ENCODE data around the gene GHSR. TPM values are rescaled to one million over a fixed set of nuclear protein-coding genes. Genes with fewer than 3 reads are reported as not detected.

Gene GHSR
- total RNA-seq, 2 donors from 2014 or later = not detected

- H3K27me3 Mint-ChIP-seq (ENCODE audit: insufficient read depth) = no peaks in the 10 kb centered on the region
- Histone ChIP-seq H3K27ac (ENCODE audit: low read depth, low read length) (no peak overlapping the region), H3K4me3 (ENCODE audit: low read length) (no peak overlapping the region), H3K36me3 (ENCODE audit: control insufficient read depth, insufficient read depth, low read length) (peaks cover 38% of the 10 kb centered on the region), H3K27me3 (ENCODE audit: control insufficient read depth, insufficient read depth, low read length, poor library complexity, severe bottlenecking) (no peaks in the 10 kb centered on the region), H3K9ac (ENCODE audit: extremely low read depth, low read length, poor library complexity, severe bottlenecking) (no peak overlapping the region), H3K9me3 (ENCODE audit: control insufficient read depth, low read length) (peaks cover 5% of the 10 kb centered on the region), H3K4me1 (ENCODE audit: control insufficient read depth, insufficient read depth, low read length) (no peaks in the 10 kb centered on the region)
- DNase-seq = no peak
- WGBS, 2 experiments (ENCODE audit: insufficient coverage in 1 of 2, insufficient read length in 1 of 2) = 83 to 87% methylated on average over 10 to 12 of the region's 12 CpGs
- peaks cover 27% of the 10 kb centered on the region for H3K36me3 Mint-ChIP-seq (ENCODE audit: low read depth)
- no peak overlapping the region for H3K27ac Mint-ChIP-seq
- TF ChIP-seq, protein P1, sequence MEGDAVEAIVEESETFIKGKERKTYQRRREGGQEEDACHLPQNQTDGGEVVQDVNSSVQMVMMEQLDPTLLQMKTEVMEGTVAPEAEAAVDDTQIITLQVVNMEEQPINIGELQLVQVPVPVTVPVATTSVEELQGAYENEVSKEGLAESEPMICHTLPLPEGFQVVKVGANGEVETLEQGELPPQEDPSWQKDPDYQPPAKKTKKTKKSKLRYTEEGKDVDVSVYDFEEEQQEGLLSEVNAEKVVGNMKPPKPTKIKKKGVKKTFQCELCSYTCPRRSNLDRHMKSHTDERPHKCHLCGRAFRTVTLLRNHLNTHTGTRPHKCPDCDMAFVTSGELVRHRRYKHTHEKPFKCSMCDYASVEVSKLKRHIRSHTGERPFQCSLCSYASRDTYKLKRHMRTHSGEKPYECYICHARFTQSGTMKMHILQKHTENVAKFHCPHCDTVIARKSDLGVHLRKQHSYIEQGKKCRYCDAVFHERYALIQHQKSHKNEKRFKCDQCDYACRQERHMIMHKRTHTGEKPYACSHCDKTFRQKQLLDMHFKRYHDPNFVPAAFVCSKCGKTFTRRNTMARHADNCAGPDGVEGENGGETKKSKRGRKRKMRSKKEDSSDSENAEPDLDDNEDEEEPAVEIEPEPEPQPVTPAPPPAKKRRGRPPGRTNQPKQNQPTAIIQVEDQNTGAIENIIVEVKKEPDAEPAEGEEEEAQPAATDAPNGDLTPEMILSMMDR (conservative IDR thresholded peaks at IDR 0.05) = no peak
- no peak overlapping the region for H3K4me3 Mint-ChIP-seq
- H3K4me1 Mint-ChIP-seq = no peaks in the 10 kb centered on the region
- H3K9me3 Mint-ChIP-seq = peaks cover 1% of the 10 kb centered on the region
Observed at GRCh38 chr3:172404237-172404962, 43.9 kb downstream of the GHSR start.

DNA sequence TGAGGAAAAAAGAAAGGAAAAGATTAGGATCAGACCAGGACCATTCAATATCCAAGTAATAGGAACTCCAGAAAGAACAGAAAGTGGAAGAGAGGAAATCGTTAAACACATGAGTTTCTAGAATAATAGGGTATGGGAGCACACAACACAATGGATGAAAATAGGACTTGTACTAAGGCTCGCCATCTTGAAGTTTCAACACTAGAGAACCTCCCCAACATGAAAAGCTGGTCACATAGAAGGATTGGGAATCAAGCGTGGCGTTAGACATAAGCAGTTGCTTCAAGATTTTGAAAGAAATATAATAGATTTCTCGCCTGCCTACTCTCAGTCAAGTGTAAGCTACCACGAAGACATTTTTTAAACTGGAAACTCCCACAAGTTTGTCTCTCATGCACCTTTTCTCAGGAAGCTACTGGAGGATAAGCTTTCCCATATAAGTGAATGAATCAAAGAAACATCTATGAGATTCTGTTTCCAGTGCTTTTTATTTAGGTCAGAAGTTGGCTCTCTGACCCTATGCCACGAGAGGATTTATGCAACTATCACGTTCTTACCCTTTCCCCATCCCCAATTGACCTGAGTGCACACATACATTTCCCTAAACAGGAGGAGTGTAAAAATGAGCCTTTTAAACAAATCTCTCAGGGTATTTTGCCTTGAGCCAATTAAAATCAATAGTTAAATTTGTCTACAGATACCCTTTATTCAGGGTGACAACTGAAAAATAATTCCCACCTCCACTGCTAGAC lies 45.2 kb downstream of the GHSR start:
- DNase-seq = no peak
- peaks cover 1% of the 10 kb centered on the region for H3K9me3 Mint-ChIP-seq

DNA sequence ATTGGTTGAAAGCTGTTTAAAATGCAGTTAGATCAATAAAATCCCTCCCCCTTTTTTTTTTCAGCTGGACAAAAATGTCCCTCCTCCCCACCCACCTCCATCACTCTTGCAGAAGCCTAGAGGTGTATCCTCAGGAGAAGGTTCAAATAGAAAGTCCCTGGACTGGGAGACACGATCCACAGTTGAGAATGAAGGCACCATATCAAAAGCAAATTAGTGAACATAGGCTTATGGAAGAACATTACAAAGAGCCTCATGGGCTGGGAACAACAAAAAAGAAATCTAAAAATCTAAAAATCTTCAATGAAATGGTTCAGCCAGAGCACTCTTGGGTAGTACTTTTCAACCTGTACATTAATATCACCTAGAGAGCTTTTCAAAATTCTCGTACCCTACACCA lies 46.2 kb downstream of the GHSR start:
- Histone ChIP-seq H3K9me3 (ENCODE audit: control insufficient read depth, low read length) (peaks cover 5% of the 10 kb centered on the region), H3K27ac (ENCODE audit: low read depth, low read length) (no peak overlapping the region), H3K36me3 (ENCODE audit: control insufficient read depth, insufficient read depth, low read length) (peaks cover 61% of the 10 kb centered on the region), H3K4me3 (ENCODE audit: low read length) (no peak overlapping the region), H3K27me3 (ENCODE audit: control insufficient read depth, insufficient read depth, low read length, poor library complexity, severe bottlenecking) (no peaks in the 10 kb centered on the region), H3K9ac (ENCODE audit: extremely low read depth, low read length, poor library complexity, severe bottlenecking) (no peak overlapping the region), H3K4me1 (ENCODE audit: control insufficient read depth, insufficient read depth, low read length) (no peaks in the 10 kb centered on the region)
- Mint-ChIP-seq H3K36me3 (ENCODE audit: low read depth) (peaks cover 40% of the 10 kb centered on the region), H3K9me3 (peaks cover 1% of the 10 kb centered on the region), H3K27me3 (ENCODE audit: insufficient read depth) (no peaks in the 10 kb centered on the region), H3K27ac (no peak overlapping the region), H3K4me1 (no peaks in the 10 kb centered on the region), H3K4me3 (no peak overlapping the region)
- TF ChIP-seq, protein P1 (conservative IDR thresholded peaks at IDR 0.05) = no peak
- no peak for DNase-seq
- 86 to 94% methylated on average over 2 of the region's 2 CpGs for WGBS, 2 experiments (ENCODE audit: insufficient coverage in 1 of 2, insufficient read length in 1 of 2)

More for the DNA sequence above, 45.2 kb downstream of the GHSR start:
- Histone ChIP-seq H3K4me3 (ENCODE audit: low read length) (no peak overlapping the region), H3K27me3 (ENCODE audit: control insufficient read depth, insufficient read depth, low read length, poor library complexity, severe bottlenecking) (no peaks in the 10 kb centered on the region), H3K4me1 (ENCODE audit: control insufficient read depth, insufficient read depth, low read length) (no peaks in the 10 kb centered on the region), H3K9ac (ENCODE audit: extremely low read depth, low read length, poor library complexity, severe bottlenecking) (no peak overlapping the region), H3K27ac (ENCODE audit: low read depth, low read length) (no peak overlapping the region), H3K36me3 (ENCODE audit: control insufficient read depth, insufficient read depth, low read length) (peaks cover 51% of the 10 kb centered on the region), H3K9me3 (ENCODE audit: control insufficient read depth, low read length) (peaks cover 5% of the 10 kb centered on the region)
- H3K4me1 Mint-ChIP-seq = no peaks in the 10 kb centered on the region
- TF ChIP-seq, protein P1 (conservative IDR thresholded peaks at IDR 0.05) = no peak
- H3K27ac Mint-ChIP-seq = no peak overlapping the region
- WGBS, 2 experiments (ENCODE audit: insufficient coverage in 1 of 2, insufficient read length in 1 of 2) = 86 to 94% methylated on average over 7 to 8 of the region's 8 CpGs
- H3K36me3 Mint-ChIP-seq (ENCODE audit: low read depth) = peaks cover 36% of the 10 kb centered on the region
- no peaks in the 10 kb centered on the region for H3K27me3 Mint-ChIP-seq (ENCODE audit: insufficient read depth)
- no peak overlapping the region for H3K4me3 Mint-ChIP-seq
